K562 (cell line): ENCODE data around the gene KCNK3. TPM values are rescaled to one million over a fixed set of nuclear protein-coding genes. Genes with fewer than 3 reads are reported as not detected.
A peak's percentile ranks its signal among the peaks of the same experiment; 100 is the strongest.

Source experiments
- BCOR ChIP-seq: fragments of 450-650 bp; IDR thresholded peaks from 2 replicates; pipeline ENCODE4 v1.6.1; 2016
- HDAC2 ChIP-seq: fragments of 450-650 bp; IDR thresholded peaks from 2 replicates; pipeline ENCODE4 v1.6.1; 2016; ENCODE audit warnings: mild to moderate bottlenecking
- HLTF ChIP-seq: fragments of 450-650 bp; IDR thresholded peaks from 2 replicates; pipeline ENCODE4 v1.6.1; 2016
- KDM1A ChIP-seq, 2 experiments: fragments of 450-650 bp; IDR thresholded peaks; 2 replicates each; pipeline ENCODE4 v1.6.1; 2016; ENCODE audit warnings: mild to moderate bottlenecking in 2 of 2
- NCOA4 ChIP-seq: fragments of 450-650 bp; IDR thresholded peaks from 2 replicates; pipeline ENCODE4 v1.6.1; 2018; ENCODE audit warnings: mild to moderate bottlenecking; ENCODE audit not compliant: partially characterized antibody
- PTBP1 ChIP-seq: fragments of 200-400 bp; formaldehyde crosslinking; IDR thresholded peaks from 2 replicates; pipeline ENCODE4 v1.6.1; 2017; ENCODE audit warnings: low read depth, low read length
- RBFOX2 ChIP-seq: fragments of 200-400 bp; formaldehyde crosslinking; IDR thresholded peaks from 2 replicates; pipeline ENCODE4 v1.6.1; 2017; ENCODE audit warnings: low read depth, mild to moderate bottlenecking, low read length, moderate library complexity
- RCOR1 ChIP-seq, 2 experiments: IDR thresholded peaks; 2 replicates each; pipeline ENCODE4 v1.6.1; 2012; ENCODE audit warnings: low read depth in 2 of 2, low read length in 2 of 2, borderline replicate concordance in 1 of 2, improper control_type of control experiment in 1 of 2
- SMARCA5 ChIP-seq: fragments of 450-650 bp; IDR thresholded peaks from 2 replicates; pipeline ENCODE4 v1.6.1; 2016
- SMC3 ChIP-seq: conservative IDR thresholded peaks from 2 replicates; pipeline ENCODE4 v1.6.1; 2011; ENCODE audit warnings: low read depth, low read length, improper control_type of control experiment; ENCODE audit not compliant: insufficient read depth
- TCF15 ChIP-seq: fragments of 250-450 bp; sonication (Bioruptor Pico); IDR thresholded peaks from 2 replicates; pipeline ENCODE4 v1.8.0; 2022; ENCODE audit warnings: moderate library complexity, mild to moderate bottlenecking, inconsistent platforms
- TSHZ1 ChIP-seq: fragments of 250-450 bp; sonication (Bioruptor Pico); IDR thresholded peaks from 2 replicates; pipeline ENCODE4 v1.4.0; 2020; ENCODE audit warnings: mild to moderate bottlenecking, moderate library complexity
- ZC3H11A ChIP-seq: IDR thresholded peaks from 2 replicates; pipeline ENCODE4 v1.6.1; 2012; ENCODE audit warnings: low read depth, low read length, improper control_type of control experiment
- ZC3H4 ChIP-seq: sonication (generic); formaldehyde crosslinking; IDR thresholded peaks from 2 replicates; pipeline ENCODE4 v1.9.0; 2021; ENCODE audit warnings: missing genetic modification reagents, borderline replicate concordance
- ZNF436 ChIP-seq: fragments of 250-450, 450-650 bp; sonication (Bioruptor Pico); formaldehyde crosslinking; IDR thresholded peaks from 2 replicates; pipeline ENCODE4 v1.7.0; 2020; ENCODE audit warnings: mild to moderate bottlenecking
- ZNF707 ChIP-seq: fragments of 250-450 bp; sonication (Bioruptor Pico); conservative IDR thresholded peaks from 2 replicates; pipeline ENCODE4 v1.8.0; 2022; ENCODE audit warnings: inconsistent platforms, mild to moderate bottlenecking, moderate library complexity
- polyA plus RNA-seq, 8 experiments: library from polyadenylated mRNA; depleted of rRNA in 4 of 8; stranded (reverse) in 5 of 8; unstranded in 3 of 8; fragments of >200 nt; fragmentation: Nextera tagmentation in 2 of 8; fragmentation: Illumina TruSeq in 1 of 8; extraction: Ambion mirVana in 2 of 8; extraction: Trizol in 1 of 8; gene quantifications; 2 replicates each; pipeline versions ENCODE4 v1.2.1 to v1.2.3, GENCODE V29; 2011 to 2014; ENCODE audit warnings: inconsistent platforms in 1 of 8, missing spikeins in 1 of 8
- total RNA-seq, 7 experiments: library from RNA; depleted of rRNA in 6 of 7; stranded (reverse); fragments of >200 nt in 6 of 7; fragmentation: Illumina TruSeq in 2 of 7; extraction: Trizol in 2 of 7; gene quantifications; 2 replicates each; pipeline versions ENCODE4 v1.2.1 to v1.2.3, GENCODE V29; 2011 to 2021; ENCODE audit warnings: low replicate concordance in 1 of 7

The KCNK3 gene
- total and polyA plus RNA-seq, 9 of the 15 experiments (the other 6 are each of a cell fraction or from before 2014, with no cell fraction given) = 0.01 to 0.20 (median 0.07) TPM; not detected in 5

- peak; percentile 40; the same call in 1 of the 2 replicates for TF ChIP-seq SMARCA5
- no peak for TF ChIP-seq ZNF436 (CRISPR knock-in tag)
- TF ChIP-seq HLTF = 0 out of 2 replicates have a peak, but pooled peaks have one; percentile 8
- TF ChIP-seq SMC3 = no peak
- no peak for TF ChIP-seq ZNF707
- no peak for TF ChIP-seq NCOA4
- TF ChIP-seq TCF15 (CRISPR knock-in tag) = no peak
- peak in 1 of 2 experiments; percentile 66; a peak in 2 of 4 replicates for TF ChIP-seq RCOR1 (IDR thresholded peaks at IDR 0.05; ENCODE audit: borderline replicate concordance in 1 of 2, low read depth in 2 of 2, low read length in 2 of 2)
- TF ChIP-seq ZC3H4 (CRISPR knock-in tag) = no peak
- peak; percentile 71 to 84 for TF ChIP-seq KDM1A (IDR thresholded peaks at IDR 0.05)
- no peak for TF ChIP-seq TSHZ1 (CRISPR knock-in tag)
- TF ChIP-seq RBFOX2 = 0 out of 2 replicates have a peak, but pooled peaks have one; percentile 2
- peak; percentile 85 for TF ChIP-seq HDAC2
- peak; percentile 96 for TF ChIP-seq BCOR
- TF ChIP-seq ZC3H11A = no peak
- TF ChIP-seq PTBP1 = peak; percentile 52; the same call in 1 of the 2 replicates
- TF ChIP-seq, all 486 proteins: peak for 14
These were observed 75.5 kb downstream of the KCNK3 start (continued) for GRCh38 chr2:26767894-26768487.
